M059J (cell line): ENCODE measurements around the gene KCNF1. TPM values are rescaled to one million over a fixed set of nuclear protein-coding genes. Genes with fewer than 3 reads are reported as not detected.

ENCODE experiments used
- DNase-seq: peaks from one replicate; pipeline ENCODE4 v3.0.0-alpha.2; 2012; ENCODE audit warnings: low read depth
- total RNA-seq: library from RNA; depleted of rRNA; stranded (reverse); fragments of >200 nt; shearing (Covaris generic); gene quantifications from 2 replicates; pipeline ENCODE4 v1.2.3, GENCODE V29; 2014

The KCNF1 gene
- total RNA-seq, 1 experiment from 2014 or later: 0.07 TPM

- peak; percentile 67 for DNase-seq
Measured at GRCh38 chr2:10901160-10901939, 10.4 kb upstream of the KCNF1 start.

- no peak for DNase-seq
Measured at GRCh38 chr2:10903861-10904210, 7.9 kb upstream of the KCNF1 start.

- no peak for DNase-seq
Measured at GRCh38 chr2:10904455-10904854, 7.3 kb upstream of the KCNF1 start.

- no peak for DNase-seq
Measured at GRCh38 chr2:10905006-10905861, 6.5 kb upstream of the KCNF1 start.

GRCh38 chr2:10905862-10906143 is 5.9 kb upstream of the KCNF1 start:
- no peak for DNase-seq

- DNase-seq: no peak
Measured at GRCh38 chr2:10906926-10907625, 4.7 kb upstream of the KCNF1 start.

GRCh38 chr2:10908195-10908594 is 3.5 kb upstream of the KCNF1 start:
- no peak for DNase-seq

- no peak for DNase-seq
Measured at GRCh38 chr2:10909050-10909995, 2.4 kb upstream of the KCNF1 start.

- DNase-seq: no peak
Measured at GRCh38 chr2:10909996-10910341, 1.8 kb upstream of the KCNF1 start.

- no peak for DNase-seq
Measured at GRCh38 chr2:10910625-10911024, 1.1 kb upstream of the KCNF1 start.

GRCh38 chr2:10912076-10912731 is 470 bp downstream of the KCNF1 start:
- no peak for DNase-seq

- no peak for DNase-seq
Measured at GRCh38 chr2:10912796-10913455, 1.2 kb downstream of the KCNF1 start.

- no peak for DNase-seq
Measured at GRCh38 chr2:10913501-10914271, 2.0 kb downstream of the KCNF1 start.

- DNase-seq: peak; percentile 18
Measured at GRCh38 chr2:10914272-10914693, 2.5 kb downstream of the KCNF1 start.

GRCh38 chr2:10915236-10915635 is 3.5 kb downstream of the KCNF1 start:
- no peak for DNase-seq

- DNase-seq: no peak
Measured at GRCh38 chr2:10915731-10916276, 4.1 kb downstream of the KCNF1 start.

GRCh38 chr2:10916953-10917352 is 5.2 kb downstream of the KCNF1 start:
- no peak for DNase-seq

GRCh38 chr2:10917927-10918326 is 6.2 kb downstream of the KCNF1 start:
- DNase-seq: no peak

- DNase-seq: peak; percentile 50
Measured at GRCh38 chr2:10918661-10919409, 7.1 kb downstream of the KCNF1 start.
